HG02981 (cell line): Measurements from ENCODE around the gene GPR132.

Experiments used
- ATAC-seq: cut with Tn5 transposase; IDR thresholded peaks from one replicate; pipeline ENCODE4 v1.9.1; 2021; ENCODE audit warnings: mild to moderate bottlenecking, moderate library complexity; ENCODE audit not compliant: unreplicated experiment

GPR132 gene

GRCh38 chr14:105023144-105023543 lies 42.1 kb downstream of the GPR132 start:
- no peak for ATAC-seq

DNA sequence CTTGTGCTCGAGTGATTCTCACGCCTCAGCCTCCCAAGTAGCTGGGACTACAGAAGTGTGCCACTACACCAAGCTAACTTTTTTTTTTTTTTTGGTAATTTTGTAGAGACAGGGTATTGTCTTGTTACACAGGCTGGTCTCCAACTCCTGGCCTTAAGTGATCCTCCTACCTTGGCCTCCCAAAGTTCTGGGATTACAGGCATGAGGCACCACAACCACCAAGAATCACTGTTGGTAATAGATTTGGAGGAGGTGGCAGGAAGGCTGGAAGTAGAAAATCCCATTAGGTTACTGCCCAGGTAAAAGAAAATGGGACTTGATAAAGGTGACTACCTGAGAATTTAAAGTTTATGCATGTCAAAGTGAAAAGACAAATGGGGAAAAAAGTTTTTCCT lies 43.0 kb downstream of the GPR132 start:
- ATAC-seq, result no peak

- no peak for ATAC-seq
Observed at GRCh38 chr14:105021656-105022275, 43.5 kb downstream of the GPR132 start.

DNA sequence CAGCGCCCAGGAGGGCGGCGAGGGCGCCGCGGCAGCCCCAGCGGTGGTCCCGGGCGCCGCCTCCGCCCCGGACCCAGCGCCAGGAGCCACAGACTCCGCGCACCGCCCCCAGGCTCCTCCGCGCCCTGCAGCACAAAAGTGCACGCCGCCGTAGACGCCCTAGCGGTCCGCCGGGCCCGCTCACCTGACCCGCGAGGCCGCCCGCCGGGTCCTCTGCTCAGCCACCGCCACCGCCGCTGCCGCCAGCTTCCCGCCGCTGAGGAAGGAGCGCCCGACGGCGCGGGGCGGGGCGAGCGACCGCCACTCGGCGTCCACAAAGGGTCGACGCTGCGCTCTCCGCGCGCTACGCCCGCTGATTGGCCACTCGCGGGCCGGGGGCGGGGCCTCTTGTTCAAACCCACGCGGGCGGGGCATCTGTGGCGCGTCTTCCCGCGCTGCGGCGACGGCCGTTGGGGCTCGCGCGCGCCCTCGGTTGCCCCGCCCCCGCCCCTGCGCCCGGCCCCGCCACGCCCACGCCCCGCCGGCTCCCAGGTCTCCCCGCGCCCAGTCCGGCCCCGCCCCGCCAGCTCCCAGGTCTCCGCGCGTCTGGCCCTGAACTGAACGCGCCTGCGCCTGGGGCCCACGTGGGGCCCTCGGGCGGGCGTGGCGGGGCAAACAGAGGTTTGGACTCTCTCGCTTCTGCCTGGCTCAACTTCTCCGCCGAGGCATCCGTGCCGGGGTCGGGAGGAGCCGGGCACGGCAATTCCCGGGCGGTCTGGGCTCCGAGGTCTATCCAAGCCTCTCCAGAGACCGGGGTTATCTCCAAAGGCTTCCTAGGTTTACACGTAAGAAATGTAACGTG lies 44.2 kb downstream of the GPR132 start, which contains the start of gene CDCA4:
TSS of gene CDCA4 (minus strand) at position 269 of the 841 bp plus-strand sequence. CDS start 9,154 bp downstream, outside the sequence.
- ATAC-seq, result peak; percentile 67

DNA sequence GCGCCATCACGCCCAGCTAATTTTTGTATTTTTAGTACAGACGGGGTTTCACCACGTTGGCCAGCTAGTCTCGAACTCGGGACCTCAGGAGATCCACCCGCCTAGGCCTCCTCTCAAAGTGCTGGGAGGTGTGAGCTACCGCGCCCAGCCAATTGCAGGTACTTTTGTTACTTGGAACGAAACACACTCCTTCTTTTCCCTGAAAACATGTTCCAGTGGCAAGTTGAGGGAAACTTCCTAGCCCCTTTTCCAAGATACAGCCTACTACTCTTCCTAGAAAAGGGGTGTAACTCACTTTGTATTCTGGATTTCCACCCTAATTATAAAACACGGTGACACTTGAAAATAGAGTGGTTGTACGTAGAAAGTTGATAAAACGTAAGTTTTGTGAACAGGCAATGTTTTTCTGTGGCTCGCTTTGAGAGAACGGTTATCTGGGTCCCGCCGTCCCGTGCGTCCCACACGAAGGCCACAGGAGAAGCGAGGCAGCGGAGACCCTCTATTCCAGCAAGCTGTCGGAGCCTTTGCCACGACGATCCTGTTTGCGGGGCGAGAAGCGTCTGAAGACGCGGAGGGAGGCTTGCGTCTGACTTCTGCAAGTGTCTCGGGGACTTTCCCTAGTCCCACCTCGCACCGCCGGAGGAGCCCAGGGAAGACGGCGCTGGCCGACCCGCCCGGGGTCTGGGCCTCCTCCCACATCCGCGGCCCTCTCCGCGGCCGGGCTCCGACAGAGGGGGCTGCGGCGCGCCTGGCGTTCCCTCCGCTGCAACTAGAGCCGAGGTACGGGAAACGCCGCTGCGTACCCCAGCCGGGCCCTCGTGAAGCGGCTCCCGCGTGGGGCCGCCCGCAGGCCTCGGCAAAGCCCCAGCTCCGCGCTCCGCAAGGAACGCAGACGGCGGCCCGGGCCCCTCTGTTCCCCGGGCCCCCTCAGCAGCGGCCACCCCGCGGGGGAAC lies 45.1 kb downstream of the GPR132 start:
- peak; percentile 21 for ATAC-seq

DNA sequence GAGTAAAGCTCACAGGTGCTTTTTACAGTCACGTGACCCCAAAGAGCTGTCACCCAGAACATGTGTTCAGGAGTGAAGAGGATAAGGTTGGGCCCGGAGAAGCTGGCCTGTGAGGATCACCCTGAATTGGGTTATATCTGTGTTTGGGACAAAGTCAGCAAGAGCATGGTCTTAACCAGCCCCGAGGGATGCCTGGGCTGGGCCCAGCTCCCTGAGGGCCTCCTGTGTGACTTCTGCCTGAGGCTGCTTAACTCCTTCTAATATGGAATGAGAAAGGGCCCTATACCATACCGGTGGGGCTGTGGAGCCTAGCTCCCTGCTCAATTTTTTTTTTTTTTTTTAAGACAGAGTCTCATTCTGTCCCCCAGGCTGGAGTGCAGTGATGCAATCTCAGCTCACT lies 46.8 kb downstream of the GPR132 start:
- ATAC-seq, result no peak

DNA sequence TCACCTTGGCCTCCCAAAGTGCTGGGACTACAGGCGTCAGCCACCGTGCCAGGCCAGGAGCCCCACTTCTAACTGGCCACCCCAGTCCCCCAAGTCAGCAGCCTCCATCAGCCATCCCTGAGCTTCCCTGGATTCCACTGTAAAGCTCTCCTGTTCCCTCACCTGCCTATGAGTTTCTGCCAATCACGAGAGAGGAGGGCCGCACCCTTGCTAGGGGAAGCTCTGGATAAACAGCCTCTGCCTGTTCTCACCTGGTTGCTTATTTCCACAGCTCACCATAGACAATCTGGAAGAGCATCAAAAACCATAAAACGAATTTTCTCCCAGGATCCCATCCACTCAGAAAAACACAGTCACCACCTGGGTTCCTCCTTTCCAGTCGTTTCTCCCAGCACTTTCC lies 49.3 kb downstream of the GPR132 start:
- ATAC-seq, result no peak

- ATAC-seq, result no peak
Observed at GRCh38 chr14:105015242-105015641, 50.0 kb downstream of the GPR132 start.

DNA sequence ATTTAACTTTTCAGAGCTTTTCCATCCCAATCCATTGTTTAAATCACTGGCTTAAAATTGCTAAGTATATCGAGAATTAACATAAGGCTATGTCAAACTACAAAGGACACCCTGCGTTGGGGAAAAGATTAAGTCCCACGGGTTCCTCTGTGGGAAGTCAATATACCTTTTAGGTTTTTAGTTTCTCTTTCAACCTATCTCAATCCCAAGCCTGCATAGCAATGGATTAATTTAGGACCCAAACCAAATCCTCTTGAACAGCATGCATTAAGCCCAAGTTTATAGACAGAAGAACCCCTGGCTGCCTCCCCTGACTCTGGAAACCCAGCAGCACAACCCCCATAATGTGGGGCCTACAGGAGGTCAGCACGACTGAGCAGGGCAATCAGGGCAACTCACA lies 50.6 kb downstream of the GPR132 start:
- ATAC-seq, result no peak

DNA sequence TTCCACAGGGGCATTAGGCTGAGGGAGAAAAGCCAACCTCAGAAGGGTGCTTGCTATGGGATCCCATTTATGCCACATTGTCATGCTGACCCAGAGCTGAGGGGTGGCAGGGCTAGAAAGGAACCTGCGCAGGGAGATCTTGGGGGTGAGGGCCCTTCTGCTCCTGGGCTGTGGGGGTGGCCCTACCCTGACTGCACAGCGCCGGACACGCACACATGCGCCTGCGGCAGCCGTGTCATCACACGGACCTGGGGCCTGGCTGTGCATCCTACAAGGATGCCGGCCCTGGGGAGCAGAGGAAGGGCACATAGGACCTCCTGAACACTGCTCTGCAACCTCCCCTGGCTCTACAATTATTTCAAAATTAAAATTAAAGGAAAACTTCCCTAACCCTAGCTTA lies 51.2 kb downstream of the GPR132 start:
- no peak for ATAC-seq

- ATAC-seq, result no peak
Observed at GRCh38 chr14:105013150-105013785, 52.0 kb downstream of the GPR132 start.

DNA sequence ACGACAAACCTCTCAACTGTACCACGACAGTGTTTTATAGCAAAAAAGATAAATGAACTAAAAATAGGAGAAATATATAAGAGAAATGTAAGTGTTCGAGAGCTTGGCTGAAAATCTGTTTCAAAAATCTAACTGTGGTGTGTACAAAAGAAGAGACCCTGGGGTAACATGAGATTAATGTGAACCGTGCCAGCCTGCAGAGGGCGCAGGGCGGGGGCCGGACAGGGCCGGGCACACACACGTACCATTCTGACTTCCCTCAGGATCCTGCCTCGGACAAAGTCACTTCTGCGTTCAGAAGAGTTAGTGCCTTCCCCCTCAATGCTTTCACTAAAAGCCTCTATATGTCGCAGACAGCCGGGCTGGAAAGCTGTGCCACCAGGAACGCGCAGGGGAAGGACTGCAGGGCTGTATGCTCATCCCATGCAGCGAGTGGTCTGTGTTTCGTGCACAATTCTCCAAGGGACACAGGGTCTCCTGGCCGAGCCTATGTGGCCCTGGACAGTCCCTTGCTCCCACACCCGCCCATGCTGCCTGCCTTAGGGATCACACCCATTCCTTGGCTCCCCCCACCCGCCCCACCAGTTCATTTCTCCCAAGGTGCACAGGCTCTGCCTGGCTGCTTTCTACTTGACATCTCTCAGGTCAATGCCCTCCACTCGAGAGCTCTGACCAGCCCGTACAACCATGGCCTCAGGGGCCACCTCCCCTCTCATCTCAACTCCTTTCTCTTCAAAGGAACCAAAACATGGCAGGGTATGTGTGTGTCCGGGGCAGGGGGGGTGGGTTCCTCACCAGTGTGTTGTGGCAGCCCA lies 52.9 kb downstream of the GPR132 start:
- no peak for ATAC-seq

- ATAC-seq, result no peak
Observed at GRCh38 chr14:105011312-105011990, 53.8 kb downstream of the GPR132 start.

- ATAC-seq, result no peak
Observed at GRCh38 chr14:105010891-105011291, 54.3 kb downstream of the GPR132 start.

DNA sequence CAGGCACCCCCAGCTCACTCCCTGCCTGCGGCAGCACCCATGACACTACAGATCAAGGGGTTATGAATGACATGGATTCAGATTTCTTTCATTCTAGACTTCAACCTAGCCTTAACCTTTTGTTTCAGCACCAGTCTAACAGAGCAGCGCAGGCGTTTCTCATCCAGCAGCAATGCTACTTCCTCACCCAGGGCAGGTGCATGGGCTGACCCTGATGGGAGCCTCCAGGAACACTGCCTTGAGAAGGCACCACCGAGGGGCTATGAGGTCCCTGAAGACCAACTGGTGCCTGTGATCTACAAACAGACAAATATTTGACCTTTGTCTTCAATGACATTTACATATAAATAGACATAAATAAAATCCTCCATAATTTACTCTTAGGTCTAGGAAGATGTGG lies 55.1 kb downstream of the GPR132 start:
- ATAC-seq, result no peak

DNA sequence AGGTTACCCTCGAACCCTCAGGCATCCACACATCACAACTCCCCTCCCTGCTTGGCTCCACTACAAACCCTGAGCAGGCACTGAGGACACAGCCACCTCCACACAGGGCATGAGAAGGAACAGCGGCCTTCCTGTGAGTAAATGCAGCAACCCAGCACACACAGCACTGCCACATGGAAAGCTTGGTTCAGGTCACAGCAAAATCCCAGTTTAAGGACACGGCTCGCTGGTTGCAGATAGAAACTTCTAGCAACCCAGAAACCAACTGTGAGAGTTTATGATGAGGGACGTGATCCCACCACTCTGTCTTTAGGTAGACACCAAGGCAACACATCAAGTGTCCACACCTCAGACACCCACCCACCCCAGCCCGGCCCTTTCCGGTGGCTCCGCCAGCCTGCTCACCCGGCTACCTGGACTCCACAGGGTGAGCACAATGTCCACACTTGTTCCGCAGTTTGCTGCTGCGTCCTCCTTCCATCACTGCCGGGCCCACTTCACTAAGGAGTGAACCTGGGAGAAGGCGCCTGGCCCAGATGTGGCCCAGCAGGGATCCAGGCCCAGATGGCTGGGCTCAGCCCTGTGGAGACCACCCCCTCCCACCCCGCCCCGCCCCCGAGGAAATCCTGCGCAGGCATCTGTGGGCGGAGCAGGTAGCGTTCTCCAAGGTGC lies 57.5 kb downstream of the GPR132 start:
- no peak for ATAC-seq

DNA sequence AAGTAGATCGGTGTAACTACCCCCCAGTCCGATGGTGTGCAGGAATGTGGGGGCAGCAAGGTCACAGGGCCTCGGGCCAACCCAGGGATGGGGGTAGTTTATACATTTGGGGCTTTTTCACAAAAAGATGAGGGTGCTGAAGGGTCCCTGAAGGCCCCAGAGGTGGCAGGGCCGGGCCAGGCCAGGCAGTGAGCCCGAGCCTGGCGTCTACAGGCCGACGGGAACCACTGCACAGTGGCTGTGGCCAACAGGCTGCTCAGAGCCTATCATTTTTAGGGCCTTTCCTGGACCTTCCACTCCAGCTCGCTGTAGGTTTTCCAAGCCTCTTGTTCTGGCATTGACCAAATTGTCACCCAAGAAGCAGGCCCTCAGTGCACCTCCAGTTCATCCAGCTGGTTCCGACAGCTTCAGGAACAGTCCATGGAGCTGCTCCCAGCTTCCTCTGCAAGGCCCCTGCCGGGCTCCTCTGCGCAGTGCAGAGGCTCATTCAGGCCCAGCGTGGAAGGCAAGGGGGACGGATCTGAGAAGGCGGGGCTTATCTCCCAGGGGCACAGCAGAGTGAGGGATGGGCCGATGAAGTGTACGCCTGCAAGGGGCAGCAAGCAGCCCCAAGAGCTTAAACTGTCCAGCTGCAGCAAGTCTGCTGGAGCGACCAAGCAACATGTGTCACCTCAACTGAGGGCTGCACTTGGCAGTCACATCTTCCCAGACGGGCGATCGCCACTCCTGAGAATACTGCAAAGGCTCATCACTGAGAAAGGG lies 58.2 kb downstream of the GPR132 start:
- ATAC-seq, result no peak
